HepG2 (cell line): Measurements from ENCODE around the gene BICDL2. TPM values are rescaled to one million over a fixed set of nuclear protein-coding genes. Genes with fewer than 3 reads are reported as not detected.

ENCODE experiments used
- ATAC-seq: fragments of 200-7000 bp; cut with Tn5 transposase; 3 replicates; pipeline ENCODE4 v1.9.1; 2020; ENCODE audit warnings: mild to moderate bottlenecking, moderate library complexity
- BruUV-seq: library from RNA; stranded (reverse); fragments of 400-500 nt; replicated peaks from 2 replicates; lab custom pipeline; 2021; lab: Mats Ljungman, UMichigan
- CTCF ChIA-PET: fragments of 300-600 bp; formaldehyde crosslinking; extraction: SDS; loops from one replicate; lab custom pipeline; 2021; ENCODE audit warnings: low total read pairs, inconsistent platforms, low intra/inter-chr PET ratio; lab: Yijun Ruan, JAX
- POLR2A ChIA-PET: fragments of 350-600 bp; sonication (Branson Sonifier 250); formaldehyde crosslinking; loops from one replicate; lab custom pipeline; 2020; ENCODE audit warnings: antibody characterized with exemption, inconsistent platforms; lab: Yijun Ruan, JAX
- DNase-seq: peaks from one replicate; pipeline ENCODE4 v3.0.0-alpha.2; 2015; ENCODE audit warnings: low spot score
- FAIRE-seq: peaks from 3 replicates; lab custom pipeline; 2011; peaks lifted over from hg19 to GRCh38; lab: Jason Lieb, UNC
- H2AFZ ChIP-seq: one replicate; pipeline ENCODE4 v1.6.1; 2011; ENCODE audit warnings: low read length, inconsistent platforms
- H3K27ac ChIP-seq: fragments of 300-600 bp; 3 replicates; pipeline ENCODE4 v1.8.0; 2011; ENCODE audit warnings: mixed run types, mild to moderate bottlenecking, mixed read lengths, low read length, inconsistent platforms; ENCODE audit not compliant: insufficient read depth; ENCODE audit errors: extremely low read length
- H3K27me3 ChIP-seq, 2 experiments: fragments of 200-600 bp in 1 of 2; 2 replicates in 1 of 2; 3 replicates in 1 of 2; pipeline versions ENCODE4 v1.6.0 to v1.8.0; 2011; ENCODE audit warnings: low read length in 2 of 2, mild to moderate bottlenecking in 2 of 2, moderate library complexity in 2 of 2, inconsistent platforms in 1 of 2; ENCODE audit not compliant: insufficient read depth in 2 of 2, control insufficient read depth in 1 of 2
- H3K36me3 ChIP-seq, 2 experiments: fragments of 200-600 bp in 1 of 2; replicated peaks in 1 of 2; 2 replicates in 1 of 2; 3 replicates in 1 of 2; pipeline versions ENCODE4 v1.5.1 to v1.8.0; 2011; ENCODE audit warnings: low read length in 2 of 2, inconsistent platforms in 1 of 2; ENCODE audit not compliant: insufficient read depth in 2 of 2, control insufficient read depth in 1 of 2
- H3K4me1 ChIP-seq: 2 replicates; pipeline ENCODE4 v1.5.1; 2012; ENCODE audit warnings: low read length, inconsistent platforms; ENCODE audit not compliant: insufficient read depth
- H3K4me2 ChIP-seq: 2 replicates; pipeline ENCODE4 v1.6.0; 2011; ENCODE audit warnings: low read depth, low read length, inconsistent platforms
- H3K4me3 ChIP-seq, 3 experiments: fragments of 200-600 bp in 1 of 3; sonication (generic), shearing (Covaris generic) in 1 of 3; replicated peaks in 1 of 3; 2 replicates each; pipeline ENCODE4 v1.5.1; 2011 to 2016; ENCODE audit warnings: low read length in 3 of 3, inconsistent platforms in 2 of 3, low read depth in 2 of 3, mild to moderate bottlenecking in 2 of 3, control low read depth in 1 of 3, mixed read lengths in 1 of 3; ENCODE audit not compliant: insufficient read depth in 1 of 3
- H3K79me2 ChIP-seq: one replicate; pipeline ENCODE4 v1.6.1; 2011; ENCODE audit warnings: low read length, inconsistent platforms; ENCODE audit not compliant: insufficient read depth
- H3K9ac ChIP-seq: 2 replicates; pipeline ENCODE4 v1.6.0; 2011; ENCODE audit warnings: mild to moderate bottlenecking, low read depth, low read length, inconsistent platforms; ENCODE audit not compliant: insufficient read depth
- H3K9me3 ChIP-seq: 2 replicates; pipeline ENCODE4 v1.5.1; 2012; ENCODE audit warnings: mild to moderate bottlenecking, low read length
- H4K20me1 ChIP-seq: 2 replicates; pipeline ENCODE4 v1.6.0; 2011; ENCODE audit warnings: inconsistent platforms, mild to moderate bottlenecking, low read length, moderate library complexity; ENCODE audit not compliant: insufficient read depth
- EEA1 ChIP-seq: sonication (generic); formaldehyde crosslinking; IDR thresholded peaks from 2 replicates; pipeline ENCODE4 v1.5.1; 2020; ENCODE audit warnings: mild to moderate bottlenecking, missing genetic modification reagents, borderline replicate concordance
- MIER3 ChIP-seq: IDR thresholded peaks from 2 replicates; pipeline ENCODE4 v1.6.1; 2016; ENCODE audit warnings: missing compliant biosample characterization, borderline replicate concordance
- MIXL1 ChIP-seq: IDR thresholded peaks from 2 replicates; pipeline ENCODE4 v1.6.1; 2016
- RFXANK ChIP-seq: IDR thresholded peaks from 2 replicates; pipeline ENCODE4 v1.6.1; 2016
- SMAD9 ChIP-seq: sonication (generic); formaldehyde crosslinking; IDR thresholded peaks from 2 replicates; pipeline ENCODE4 v1.5.1; 2020; ENCODE audit warnings: mild to moderate bottlenecking, missing genetic modification reagents
- SMYD3 ChIP-seq: sonication (generic); formaldehyde crosslinking; IDR thresholded peaks from 2 replicates; pipeline ENCODE4 v1.8.1; 2023; ENCODE audit warnings: mild to moderate bottlenecking, missing genetic modification reagents
- SP4 ChIP-seq: sonication (generic); formaldehyde crosslinking; IDR thresholded peaks from 2 replicates; pipeline ENCODE4 v1.8.1; 2023; ENCODE audit warnings: mild to moderate bottlenecking, missing genetic modification reagents
- ZFYVE20 ChIP-seq: sonication (generic); formaldehyde crosslinking; IDR thresholded peaks from 2 replicates; pipeline ENCODE4 v1.8.0; 2023; ENCODE audit warnings: low read depth, mild to moderate bottlenecking, moderate library complexity, missing genetic modification reagents, borderline replicate concordance
- ZNF746 ChIP-seq: sonication (generic); formaldehyde crosslinking; IDR thresholded peaks from 2 replicates; pipeline ENCODE4 v1.8.0; 2022; ENCODE audit warnings: mild to moderate bottlenecking, missing genetic modification reagents
- ZNF878 ChIP-seq: sonication (generic); formaldehyde crosslinking; IDR thresholded peaks from 2 replicates; pipeline ENCODE4 v1.8.1; 2023; ENCODE audit warnings: mild to moderate bottlenecking, missing genetic modification reagents, moderate library complexity
- WGBS: methylation state at CpG from one replicate; pipeline ENCODE4 v1.1.6; 2017; ENCODE audit warnings: low lambda C conversion rate; 5-methylcytosine and 5-hydroxymethylcytosine counted together
- in situ Hi-C: cut with HindIII; loops from 2 replicates; pipeline ENCODE4 v1.10.0; 2017; ENCODE audit warnings: low pct_unique_long_range_greater_than_20kb; ENCODE audit not compliant: extremely low pct_ligation_motif_present
- intact Hi-C: fragments of 100-400 bp; cut with micrococcal nuclease; formaldehyde crosslinking; loops from one replicate; pipeline ENCODE4 v1.10.0; 2022; ENCODE audit not compliant: unreplicated experiment
- polyA plus RNA-seq, 8 experiments: library from polyadenylated mRNA; depleted of rRNA in 3 of 8; stranded (reverse) in 7 of 8; unstranded in 1 of 8; fragments of >200 nt; fragmentation: Illumina TruSeq in 4 of 8; extraction: Trizol in 4 of 8; gene quantifications; 2 replicates each; pipeline versions ENCODE4 v1.2.1 to v1.2.3, GENCODE V29; 2011 to 2016; ENCODE audit warnings: low read depth in 4 of 8, missing spikeins in 1 of 8, mixed read lengths in 1 of 8; ENCODE audit not compliant: insufficient read depth in 1 of 8
- total RNA-seq, 5 experiments: library from RNA; depleted of rRNA; stranded (reverse); fragments of >200 nt; fragmentation: Illumina TruSeq; extraction: Trizol; gene quantifications; 2 replicates each; pipeline ENCODE4 v1.2.3, GENCODE V29; 2016; ENCODE audit warnings: low read depth in 1 of 5
- TF ChIP-seq, protein P1 (sequence below): sonication (generic); formaldehyde crosslinking; conservative IDR thresholded peaks from 2 replicates; pipeline ENCODE4 v1.4.0; 2020; ENCODE audit warnings: missing genetic modification reagents
- TF ChIP-seq, protein P2 (sequence below): sonication (generic); formaldehyde crosslinking; IDR thresholded peaks from 2 replicates; pipeline ENCODE4 v1.8.1; 2022; ENCODE audit warnings: low read depth, mild to moderate bottlenecking, missing genetic modification reagents
- TF ChIP-seq, protein P3 (sequence below): IDR thresholded peaks from 2 replicates; pipeline ENCODE4 v1.6.1; 2012; ENCODE audit warnings: inconsistent platforms
- TF ChIP-seq, protein P4 (sequence below): fragments of 450-650 bp; IDR thresholded peaks from 2 replicates; pipeline ENCODE4 v1.6.1; 2017; ENCODE audit warnings: mild to moderate bottlenecking
- TF ChIP-seq, protein P5 (sequence below): sonication (generic); formaldehyde crosslinking; IDR thresholded peaks from 2 replicates; pipeline ENCODE4 v1.4.0; 2020; ENCODE audit warnings: missing genetic modification reagents; ENCODE audit errors: not compliant biosample characterization

The BICDL2 gene
- total and polyA plus RNA-seq, 2 of the 13 experiments (the other 11 are each of a cell fraction or from before 2014, with no cell fraction given) = 0.12 TPM; not detected in 1

DNA sequence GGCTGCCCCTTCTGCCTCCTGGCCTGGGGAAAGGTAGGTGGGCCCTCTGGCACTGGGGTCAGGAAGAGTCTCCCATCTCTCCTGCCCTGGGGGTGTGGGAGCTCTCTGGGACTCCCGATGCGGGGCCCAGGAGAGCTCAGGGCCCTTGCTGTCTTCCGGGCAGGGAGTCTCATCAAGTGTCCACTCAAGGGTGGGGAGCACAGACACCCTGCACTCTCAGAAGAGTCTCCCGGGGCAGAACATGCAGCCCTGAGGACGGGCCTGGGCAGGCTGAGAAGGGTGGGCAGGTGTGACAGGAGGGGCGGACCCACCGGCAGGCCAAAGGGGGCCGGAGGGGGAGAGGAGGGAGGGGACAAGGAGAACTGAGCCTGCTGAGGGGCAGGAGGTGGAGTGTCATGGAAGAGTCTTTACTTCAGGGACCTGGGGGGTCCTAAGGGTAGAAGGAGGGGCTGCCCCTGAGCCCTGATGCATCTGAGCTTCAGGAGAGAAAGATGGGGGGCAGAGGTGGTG is 48.1 kb downstream of the BICDL2 start:
- Histone ChIP-seq H2AFZ (no peak overlapping the region), H3K27ac (no peak overlapping the region), H3K4me1 (peaks cover 22% of the 10 kb centered on the region), H3K79me2 (no peaks in the 10 kb centered on the region), H3K9me3 (no peaks in the 10 kb centered on the region), H3K4me2 (no peak overlapping the region), H4K20me1 (no peaks in the 10 kb centered on the region), H3K9ac (no peak overlapping the region), H3K4me3 (no peak overlapping the region), H3K27me3 (peaks cover 19 to 60% of the 10 kb centered on the region in 2 experiments), H3K36me3 (no peaks in the 10 kb centered on the region)
- CTCF ChIA-PET = no interaction called here
- in situ Hi-C loops (no loop called here), intact Hi-C loops (no loop called here)
- BruUV-seq = no TSS peak
- no peak for ATAC-seq
- 10% methylated on average over 5 of the region's 8 CpGs for WGBS
- POLR2A ChIA-PET = no interaction called here
- DNase-seq = no peak
- FAIRE-seq = no peak
- no peak for TF ChIP-seq ZFYVE20 (CRISPR knock-in tag)
- no peak for TF ChIP-seq RFXANK (CRISPR knock-in tag)
- no peak for TF ChIP-seq ZNF746
- TF ChIP-seq, protein P1, sequence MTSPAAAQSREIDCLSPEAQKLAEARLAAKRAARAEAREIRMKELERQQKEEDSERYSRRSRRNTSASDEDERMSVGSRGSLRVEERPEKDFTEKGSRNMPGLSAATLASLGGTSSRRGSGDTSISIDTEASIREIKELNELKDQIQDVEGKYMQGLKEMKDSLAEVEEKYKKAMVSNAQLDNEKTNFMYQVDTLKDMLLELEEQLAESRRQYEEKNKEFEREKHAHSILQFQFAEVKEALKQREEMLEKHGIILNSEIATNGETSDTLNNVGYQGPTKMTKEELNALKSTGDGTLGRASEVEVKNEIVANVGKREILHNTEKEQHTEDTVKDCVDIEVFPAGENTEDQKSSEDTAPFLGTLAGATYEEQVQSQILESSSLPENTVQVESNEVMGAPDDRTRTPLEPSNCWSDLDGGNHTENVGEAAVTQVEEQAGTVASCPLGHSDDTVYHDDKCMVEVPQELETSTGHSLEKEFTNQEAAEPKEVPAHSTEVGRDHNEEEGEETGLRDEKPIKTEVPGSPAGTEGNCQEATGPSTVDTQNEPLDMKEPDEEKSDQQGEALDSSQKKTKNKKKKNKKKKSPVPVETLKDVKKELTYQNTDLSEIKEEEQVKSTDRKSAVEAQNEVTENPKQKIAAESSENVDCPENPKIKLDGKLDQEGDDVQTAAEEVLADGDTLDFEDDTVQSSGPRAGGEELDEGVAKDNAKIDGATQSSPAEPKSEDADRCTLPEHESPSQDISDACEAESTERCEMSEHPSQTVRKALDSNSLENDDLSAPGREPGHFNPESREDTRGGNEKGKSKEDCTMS = no peak
- no peak for TF ChIP-seq MIER3 (CRISPR knock-in tag)
- TF ChIP-seq SMYD3 (CRISPR knock-in tag) = no peak
- no peak for TF ChIP-seq MIXL1 (CRISPR knock-in tag)
- TF ChIP-seq EEA1 (CRISPR knock-in tag) = no peak
- TF ChIP-seq SP4 (CRISPR knock-in tag) = no peak
- TF ChIP-seq, protein P2, sequence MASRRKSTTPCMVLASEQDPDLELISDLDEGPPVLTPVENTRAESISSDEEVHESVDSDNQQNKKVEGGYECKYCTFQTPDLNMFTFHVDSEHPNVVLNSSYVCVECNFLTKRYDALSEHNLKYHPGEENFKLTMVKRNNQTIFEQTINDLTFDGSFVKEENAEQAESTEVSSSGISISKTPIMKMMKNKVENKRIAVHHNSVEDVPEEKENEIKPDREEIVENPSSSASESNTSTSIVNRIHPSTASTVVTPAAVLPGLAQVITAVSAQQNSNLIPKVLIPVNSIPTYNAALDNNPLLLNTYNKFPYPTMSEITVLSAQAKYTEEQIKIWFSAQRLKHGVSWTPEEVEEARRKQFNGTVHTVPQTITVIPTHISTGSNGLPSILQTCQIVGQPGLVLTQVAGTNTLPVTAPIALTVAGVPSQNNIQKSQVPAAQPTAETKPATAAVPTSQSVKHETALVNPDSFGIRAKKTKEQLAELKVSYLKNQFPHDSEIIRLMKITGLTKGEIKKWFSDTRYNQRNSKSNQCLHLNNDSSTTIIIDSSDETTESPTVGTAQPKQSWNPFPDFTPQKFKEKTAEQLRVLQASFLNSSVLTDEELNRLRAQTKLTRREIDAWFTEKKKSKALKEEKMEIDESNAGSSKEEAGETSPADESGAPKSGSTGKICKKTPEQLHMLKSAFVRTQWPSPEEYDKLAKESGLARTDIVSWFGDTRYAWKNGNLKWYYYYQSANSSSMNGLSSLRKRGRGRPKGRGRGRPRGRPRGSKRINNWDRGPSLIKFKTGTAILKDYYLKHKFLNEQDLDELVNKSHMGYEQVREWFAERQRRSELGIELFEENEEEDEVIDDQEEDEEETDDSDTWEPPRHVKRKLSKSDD = no peak
- TF ChIP-seq ZNF878 (CRISPR knock-in tag) = no peak
- TF ChIP-seq, protein P3, sequence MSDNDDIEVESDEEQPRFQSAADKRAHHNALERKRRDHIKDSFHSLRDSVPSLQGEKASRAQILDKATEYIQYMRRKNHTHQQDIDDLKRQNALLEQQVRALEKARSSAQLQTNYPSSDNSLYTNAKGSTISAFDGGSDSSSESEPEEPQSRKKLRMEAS = no peak
- TF ChIP-seq, protein P4, sequence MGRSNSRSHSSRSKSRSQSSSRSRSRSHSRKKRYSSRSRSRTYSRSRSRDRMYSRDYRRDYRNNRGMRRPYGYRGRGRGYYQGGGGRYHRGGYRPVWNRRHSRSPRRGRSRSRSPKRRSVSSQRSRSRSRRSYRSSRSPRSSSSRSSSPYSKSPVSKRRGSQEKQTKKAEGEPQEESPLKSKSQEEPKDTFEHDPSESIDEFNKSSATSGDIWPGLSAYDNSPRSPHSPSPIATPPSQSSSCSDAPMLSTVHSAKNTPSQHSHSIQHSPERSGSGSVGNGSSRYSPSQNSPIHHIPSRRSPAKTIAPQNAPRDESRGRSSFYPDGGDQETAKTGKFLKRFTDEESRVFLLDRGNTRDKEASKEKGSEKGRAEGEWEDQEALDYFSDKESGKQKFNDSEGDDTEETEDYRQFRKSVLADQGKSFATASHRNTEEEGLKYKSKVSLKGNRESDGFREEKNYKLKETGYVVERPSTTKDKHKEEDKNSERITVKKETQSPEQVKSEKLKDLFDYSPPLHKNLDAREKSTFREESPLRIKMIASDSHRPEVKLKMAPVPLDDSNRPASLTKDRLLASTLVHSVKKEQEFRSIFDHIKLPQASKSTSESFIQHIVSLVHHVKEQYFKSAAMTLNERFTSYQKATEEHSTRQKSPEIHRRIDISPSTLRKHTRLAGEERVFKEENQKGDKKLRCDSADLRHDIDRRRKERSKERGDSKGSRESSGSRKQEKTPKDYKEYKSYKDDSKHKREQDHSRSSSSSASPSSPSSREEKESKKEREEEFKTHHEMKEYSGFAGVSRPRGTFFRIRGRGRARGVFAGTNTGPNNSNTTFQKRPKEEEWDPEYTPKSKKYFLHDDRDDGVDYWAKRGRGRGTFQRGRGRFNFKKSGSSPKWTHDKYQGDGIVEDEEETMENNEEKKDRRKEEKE = no peak
- TF ChIP-seq, protein P5, sequence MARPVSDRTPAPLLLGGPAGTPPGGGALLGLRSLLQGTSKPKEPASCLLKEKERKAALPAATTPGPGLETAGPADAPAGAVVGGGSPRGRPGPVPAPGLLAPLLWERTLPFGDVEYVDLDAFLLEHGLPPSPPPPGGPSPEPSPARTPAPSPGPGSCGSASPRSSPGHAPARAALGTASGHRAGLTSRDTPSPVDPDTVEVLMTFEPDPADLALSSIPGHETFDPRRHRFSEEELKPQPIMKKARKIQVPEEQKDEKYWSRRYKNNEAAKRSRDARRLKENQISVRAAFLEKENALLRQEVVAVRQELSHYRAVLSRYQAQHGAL = no peak
- no peak for TF ChIP-seq SMAD9
